K562 (cell line): ENCODE measurements around the gene COL25A1. TPM values are rescaled to one million over a fixed set of nuclear protein-coding genes. Genes with fewer than 3 reads are reported as not detected.

ENCODE experiments used
- BRD4 ChIP-seq: fragments of 200-600 bp; sonication (generic); IDR thresholded peaks from 2 replicates; pipeline ENCODE4 v1.6.1; 2017; ENCODE audit warnings: inconsistent platforms
- DPF2 ChIP-seq: fragments of 450-650 bp; IDR thresholded peaks from 2 replicates; pipeline ENCODE4 v1.6.1; 2016
- E2F4 ChIP-seq: sonication (generic); formaldehyde crosslinking; IDR thresholded peaks from 2 replicates; pipeline ENCODE4 v1.8.0; 2022; ENCODE audit warnings: mild to moderate bottlenecking, low read depth, missing genetic modification reagents
- ETS2 ChIP-seq: IDR thresholded peaks from 2 replicates; pipeline ENCODE4 v1.6.1; 2016; ENCODE audit warnings: borderline replicate concordance, missing genetic modification characterization, mild to moderate bottlenecking, moderate library complexity, missing compliant biosample characterization; ENCODE audit not compliant: poor library complexity, severe bottlenecking
- JUN ChIP-seq, 2 experiments: sonication (generic) in 1 of 2; formaldehyde crosslinking in 1 of 2; IDR thresholded peaks; 2 replicates each; pipeline versions ENCODE4 v1.6.1 to v1.8.0; 2012 to 2022; ENCODE audit warnings: borderline replicate concordance in 2 of 2, mild to moderate bottlenecking in 2 of 2, improper control_type of control experiment in 1 of 2, low read depth in 1 of 2, low read length in 1 of 2, missing genetic modification reagents in 1 of 2
- NR2C1 ChIP-seq, 2 experiments: fragments of 450-650 bp; IDR thresholded peaks; 2 replicates each; pipeline ENCODE4 v1.6.1; 2017; ENCODE audit warnings: mild to moderate bottlenecking in 2 of 2, antibody characterized with exemption in 1 of 2, inconsistent platforms in 1 of 2, missing compliant biosample characterization in 1 of 2, missing genetic modification characterization in 1 of 2
- NUFIP1 ChIP-seq: fragments of 450-650 bp; IDR thresholded peaks from 2 replicates; pipeline ENCODE4 v1.6.1; 2018; ENCODE audit not compliant: partially characterized antibody
- OTX1 ChIP-seq: fragments of 450-650 bp; formaldehyde crosslinking; IDR thresholded peaks from 2 replicates; pipeline ENCODE4 v1.4.0; 2022; ENCODE audit warnings: mild to moderate bottlenecking
- PATZ1 ChIP-seq: fragments of 250-450 bp; sonication (Bioruptor Pico); IDR thresholded peaks from 2 replicates; pipeline ENCODE4 v1.5.0; 2020; ENCODE audit warnings: mild to moderate bottlenecking, borderline replicate concordance
- PHB ChIP-seq: fragments of 250-450 bp; sonication (Bioruptor Pico); IDR thresholded peaks from 2 replicates; pipeline ENCODE4 v1.5.0; 2021
- RFX7 ChIP-seq: fragments of 250-450 bp; sonication (Bioruptor Pico); IDR thresholded peaks from 2 replicates; pipeline ENCODE4 v1.5.1; 2021; ENCODE audit warnings: mild to moderate bottlenecking
- SREBF1 ChIP-seq: fragments of 150-350 bp; IDR thresholded peaks from 2 replicates; pipeline ENCODE4 v1.6.1; 2014; ENCODE audit warnings: antibody characterized with exemption, low read depth, low read length, borderline replicate concordance
- TBP ChIP-seq: optimal IDR thresholded peaks from 2 replicates; pipeline ENCODE3; 2011; ENCODE audit warnings: low read depth, low read length, improper control_type of control experiment
- TEAD1 ChIP-seq, 2 experiments: fragments of 450-650 bp in 1 of 2; sonication (generic) in 1 of 2; formaldehyde crosslinking; IDR thresholded peaks; 2 replicates each; pipeline versions ENCODE4 v1.4.0 to v1.8.0; 2020 to 2022; ENCODE audit warnings: mild to moderate bottlenecking in 2 of 2, missing genetic modification reagents in 1 of 2
- TRIM24 ChIP-seq, 2 experiments: fragments of 450-650 bp; IDR thresholded peaks; 2 replicates each; pipeline ENCODE4 v1.6.1; 2016
- TRIM28 ChIP-seq: fragments of 450-650 bp; IDR thresholded peaks from 2 replicates; pipeline ENCODE4 v1.6.1; 2017
- ZNF224 ChIP-seq: sonication (generic); formaldehyde crosslinking; IDR thresholded peaks from 2 replicates; pipeline ENCODE4 v1.8.0; 2022; ENCODE audit warnings: mild to moderate bottlenecking, missing genetic modification reagents
- ZNF263 ChIP-seq: sonication (generic); formaldehyde crosslinking; IDR thresholded peaks from 2 replicates; pipeline ENCODE4 v1.8.0; 2022; ENCODE audit warnings: mild to moderate bottlenecking, missing genetic modification reagents, borderline replicate concordance
- ZNF395 ChIP-seq: fragments of 200-800 bp; sonication (Bioruptor generic); IDR thresholded peaks from 2 replicates; pipeline ENCODE4 v1.6.1; 2017; ENCODE audit warnings: missing genetic modification characterization, missing compliant biosample characterization
- ZNF655 ChIP-seq: fragments of 250-450 bp; sonication (Bioruptor Pico); IDR thresholded peaks from 2 replicates; pipeline ENCODE4 v1.5.0; 2021
- ZNF717 ChIP-seq: fragments of 250-450 bp; sonication (Bioruptor Pico); IDR thresholded peaks from 2 replicates; pipeline ENCODE4 v1.5.0; 2021
- ZNF79 ChIP-seq: fragments of 250-450 bp; sonication (Bioruptor Pico); IDR thresholded peaks from 2 replicates; pipeline ENCODE4 v1.4.0; 2020; ENCODE audit warnings: low read depth, mild to moderate bottlenecking, moderate library complexity
- polyA plus RNA-seq, 8 experiments: library from polyadenylated mRNA; depleted of rRNA in 4 of 8; stranded (reverse) in 5 of 8; unstranded in 3 of 8; fragments of >200 nt; fragmentation: Nextera tagmentation in 2 of 8; fragmentation: Illumina TruSeq in 1 of 8; extraction: Ambion mirVana in 2 of 8; extraction: Trizol in 1 of 8; gene quantifications; 2 replicates each; pipeline versions ENCODE4 v1.2.1 to v1.2.3, GENCODE V29; 2011 to 2014; ENCODE audit warnings: inconsistent platforms in 1 of 8, missing spikeins in 1 of 8
- total RNA-seq, 7 experiments: library from RNA; depleted of rRNA in 6 of 7; stranded (reverse); fragments of >200 nt in 6 of 7; fragmentation: Illumina TruSeq in 2 of 7; extraction: Trizol in 2 of 7; gene quantifications; 2 replicates each; pipeline versions ENCODE4 v1.2.1 to v1.2.3, GENCODE V29; 2011 to 2021; ENCODE audit warnings: low replicate concordance in 1 of 7

COL25A1 gene
- total and polyA plus RNA-seq, 9 of the 15 experiments (the other 6 are each of a cell fraction or from before 2014, with no cell fraction given) = 0.03 to 0.62 (median 0.27) TPM

- TF ChIP-seq ZNF655 (CRISPR knock-in tag) (no peak), TEAD1 (CRISPR knock-in tag; IDR thresholded peaks at IDR 0.05) (no peak), ZNF395 (CRISPR knock-in tag) (no peak), BRD4 (no peak), ZNF224 (no peak), SREBF1 (no peak), PATZ1 (CRISPR knock-in tag) (no peak), JUN (IDR thresholded peaks at IDR 0.05; ENCODE audit: borderline replicate concordance, low read depth, low read length) (no peak), JUN (CRISPR knock-in tag; IDR thresholded peaks at IDR 0.05; ENCODE audit: borderline replicate concordance) (no peak), ZNF79 (CRISPR knock-in tag) (no peak), NUFIP1 (no peak), OTX1 (CRISPR knock-in tag) (no peak), DPF2 (peak; percentile 96), E2F4 (CRISPR knock-in tag) (no peak), ZNF717 (CRISPR knock-in tag) (no peak), ZNF263 (CRISPR knock-in tag) (no peak), PHB (no peak), TRIM28 (no peak), TRIM24 (IDR thresholded peaks at IDR 0.05) (peak; percentile 37 to 78; a peak in 2 of 4 replicates), TBP (peak; percentile 5), RFX7 (no peak), ETS2 (no peak), NR2C1 (IDR thresholded peaks at IDR 0.05) (no peak), NR2C1 (tag; IDR thresholded peaks at IDR 0.05) (no peak)
Measured at GRCh38 chr4:109027016-109027500, 275.4 kb downstream of the COL25A1 start (continued).
